ENCODE data around the gene RBM20. TPM values are rescaled to one million over a fixed set of nuclear protein-coding genes. Genes with fewer than 3 reads are reported as not detected.
"Not testable (repeated sequence)": the region's sequence is repeated elsewhere in the genome, so short reads cannot be mapped to it uniquely, and the experiment has no call there.

The RBM20 gene
- total and polyA plus RNA-seq, 5 donors from 2014 or later, result 0.15 to 0.72 TPM; not detected in 3

- Histone ChIP-seq H3K27me3 (ENCODE audit: control insufficient read depth, insufficient read depth, low read length) (peaks cover 22% of the 10 kb centered on the region), H3K36me3 (ENCODE audit: control insufficient read depth, insufficient read depth, low read length) (no peaks in the 10 kb centered on the region), H3K4me1 (ENCODE audit: control insufficient read depth, insufficient read depth, low read length, poor library complexity, severe bottlenecking) (peaks cover 7% of the 10 kb centered on the region), H3K4me3 (ENCODE audit: low read depth, low read length) (no peak overlapping the region), H3K27ac (ENCODE audit: insufficient read depth, low read length, poor library complexity, severe bottlenecking) (no peak overlapping the region), H3K9me3 (ENCODE audit: control insufficient read depth in 2 of 2, low read length in 2 of 2) (no peaks in the 10 kb centered on the region)
- Mint-ChIP-seq H3K27ac (no peak overlapping the region), H3K4me3 (no peak overlapping the region), H3K36me3 (no peaks in the 10 kb centered on the region), H3K9me3 (no peaks in the 10 kb centered on the region), H3K4me1 (peaks cover 1 to 22% (median 8%) of the 10 kb centered on the region in 4 donors), H3K27me3 (peaks cover 45% of the 10 kb centered on the region)
- ATAC-seq (ENCODE audit: low read depth in 2 of 2) (no peak), DNase-seq (no peak)
These were observed 6.5 kb upstream of the RBM20 start for GRCh38 chr10:110637558-110638053.

GRCh38 chr10:110638319-110638718 lies 5.8 kb upstream of the RBM20 start:
- ATAC-seq (ENCODE audit: low read depth in 2 of 2), result no peak
- Mint-ChIP-seq H3K27me3 (peaks cover 52% of the 10 kb centered on the region), H3K9me3 (peaks cover 0 to 4% (median 0%) of the 10 kb centered on the region in 7 donors)

GRCh38 chr10:110639046-110639445 lies 5.1 kb upstream of the RBM20 start:
- H3K9me3 ChIP-seq (ENCODE audit: control insufficient read depth in 2 of 2, low read length in 2 of 2); H3K4me3 ChIP-seq (ENCODE audit: low read depth, low read length); H3K4me3 Mint-ChIP-seq; ATAC-seq (ENCODE audit: low read depth in 2 of 2); DNase-seq; H3K36me3 ChIP-seq (ENCODE audit: control insufficient read depth, insufficient read depth, low read length); H3K9me3 Mint-ChIP-seq; H3K36me3 Mint-ChIP-seq; H3K27ac Mint-ChIP-seq; H3K27ac ChIP-seq (ENCODE audit: insufficient read depth, low read length, poor library complexity, severe bottlenecking): not testable (repeated sequence)
- peaks cover 54% of the 10 kb centered on the region for H3K27me3 Mint-ChIP-seq
- H3K4me1 ChIP-seq (ENCODE audit: control insufficient read depth, insufficient read depth, low read length, poor library complexity, severe bottlenecking), result peaks cover 21% of the 10 kb centered on the region
- peaks cover 4 to 31% (median 10%) of the 10 kb centered on the region in 4 donors for H3K4me1 Mint-ChIP-seq
- H3K27me3 ChIP-seq (ENCODE audit: control insufficient read depth, insufficient read depth, low read length), result peaks cover 27% of the 10 kb centered on the region

More at GRCh38 chr10:110638319-110638718, 5.8 kb upstream of the RBM20 start:
- Mint-ChIP-seq H3K4me1 (peaks cover 4 to 29% (median 10%) of the 10 kb centered on the region in 4 donors), H3K4me3 (no peak overlapping the region), H3K27ac (no peak overlapping the region), H3K36me3 (no peaks in the 10 kb centered on the region)
- Histone ChIP-seq H3K27me3 (ENCODE audit: control insufficient read depth, insufficient read depth, low read length) (peaks cover 27% of the 10 kb centered on the region), H3K9me3 (ENCODE audit: control insufficient read depth in 2 of 2, low read length in 2 of 2) (no peaks in the 10 kb centered on the region), H3K4me3 (ENCODE audit: low read depth, low read length) (no peak overlapping the region), H3K36me3 (ENCODE audit: control insufficient read depth, insufficient read depth, low read length) (no peaks in the 10 kb centered on the region), H3K4me1 (ENCODE audit: control insufficient read depth, insufficient read depth, low read length, poor library complexity, severe bottlenecking) (peaks cover 14% of the 10 kb centered on the region), H3K27ac (ENCODE audit: insufficient read depth, low read length, poor library complexity, severe bottlenecking) (no peak overlapping the region)
- DNase-seq, result no peak

GRCh38 chr10:110639858-110640257 lies 4.3 kb upstream of the RBM20 start:
- not testable (repeated sequence) for H3K4me3 ChIP-seq (ENCODE audit: low read depth, low read length); H3K9me3 ChIP-seq (ENCODE audit: control insufficient read depth in 2 of 2, low read length in 2 of 2); DNase-seq; H3K27ac ChIP-seq (ENCODE audit: insufficient read depth, low read length, poor library complexity, severe bottlenecking); H3K36me3 ChIP-seq (ENCODE audit: control insufficient read depth, insufficient read depth, low read length); H3K4me3 Mint-ChIP-seq; H3K9me3 Mint-ChIP-seq; H3K27ac Mint-ChIP-seq; ATAC-seq (ENCODE audit: low read depth in 2 of 2); H3K36me3 Mint-ChIP-seq
- Mint-ChIP-seq H3K27me3 (peaks cover 58% of the 10 kb centered on the region), H3K4me1 (peaks cover 4 to 35% (median 12%) of the 10 kb centered on the region in 4 donors)
- Histone ChIP-seq H3K27me3 (ENCODE audit: control insufficient read depth, insufficient read depth, low read length) (peaks cover 24% of the 10 kb centered on the region), H3K4me1 (ENCODE audit: control insufficient read depth, insufficient read depth, low read length, poor library complexity, severe bottlenecking) (peaks cover 28% of the 10 kb centered on the region)

GRCh38 chr10:110641256-110641655 lies 2.9 kb upstream of the RBM20 start:
- DNase-seq (peak in 2 of 3 donors; percentile 17 to 67), ATAC-seq (ENCODE audit: low read depth in 2 of 2) (peak; percentile 65 to 78)

GRCh38 chr10:110642204-110643034 lies 1.7 kb upstream of the RBM20 start:
- peak overlapping the region; percentile 82 to 93 (median 84) for H3K4me3 Mint-ChIP-seq
- no peak for DNase-seq
- peaks cover 43% of the 10 kb centered on the region for H3K27me3 ChIP-seq (ENCODE audit: control insufficient read depth, insufficient read depth, low read length)
- no peak overlapping the region for H3K4me3 ChIP-seq (ENCODE audit: low read depth, low read length)
- peaks cover 4 to 39% (median 16%) of the 10 kb centered on the region in 4 donors for H3K4me1 Mint-ChIP-seq
- no peak overlapping the region for H3K27ac ChIP-seq (ENCODE audit: insufficient read depth, low read length, poor library complexity, severe bottlenecking)
- no peaks in the 10 kb centered on the region for H3K36me3 ChIP-seq (ENCODE audit: control insufficient read depth, insufficient read depth, low read length)
- no peaks in the 10 kb centered on the region for H3K36me3 Mint-ChIP-seq
- peaks cover 68% of the 10 kb centered on the region for H3K27me3 Mint-ChIP-seq
- H3K9me3 Mint-ChIP-seq, result peaks cover 0 to 4% (median 0%) of the 10 kb centered on the region in 7 donors
- H3K9me3 ChIP-seq (ENCODE audit: control insufficient read depth in 2 of 2, low read length in 2 of 2), result no peaks in the 10 kb centered on the region
- no peak for ATAC-seq (ENCODE audit: low read depth in 2 of 2)
- H3K27ac Mint-ChIP-seq, result peak overlapping the region in 1 of 3 donors; percentile 33
- peaks cover 28% of the 10 kb centered on the region for H3K4me1 ChIP-seq (ENCODE audit: control insufficient read depth, insufficient read depth, low read length, poor library complexity, severe bottlenecking)

More at GRCh38 chr10:110641256-110641655, 2.9 kb upstream of the RBM20 start:
- Mint-ChIP-seq H3K4me1 (peaks cover 4 to 39% (median 16%) of the 10 kb centered on the region in 4 donors), H3K27me3 (peaks cover 62% of the 10 kb centered on the region), H3K36me3 (no peaks in the 10 kb centered on the region), H3K9me3 (peaks cover 0 to 4% (median 0%) of the 10 kb centered on the region in 7 donors), H3K27ac (no peak overlapping the region), H3K4me3 (peak overlapping the region in 2 of 4 donors; percentile 0 to 48)
- H3K27ac ChIP-seq (ENCODE audit: insufficient read depth, low read length, poor library complexity, severe bottlenecking), result no peak overlapping the region
- H3K36me3 ChIP-seq (ENCODE audit: control insufficient read depth, insufficient read depth, low read length), result no peaks in the 10 kb centered on the region
- no peak overlapping the region for H3K4me3 ChIP-seq (ENCODE audit: low read depth, low read length)
- H3K9me3 ChIP-seq (ENCODE audit: control insufficient read depth in 2 of 2, low read length in 2 of 2), result no peaks in the 10 kb centered on the region
- H3K4me1 ChIP-seq (ENCODE audit: control insufficient read depth, insufficient read depth, low read length, poor library complexity, severe bottlenecking), result peaks cover 28% of the 10 kb centered on the region
- H3K27me3 ChIP-seq (ENCODE audit: control insufficient read depth, insufficient read depth, low read length), result peaks cover 32% of the 10 kb centered on the region

GRCh38 chr10:110643035-110643652 lies 992 bp upstream of the RBM20 start:
- DNase-seq (peak in 1 of 3 donors; percentile 8), ATAC-seq (ENCODE audit: low read depth in 2 of 2) (no peak)
- no peaks in the 10 kb centered on the region for H3K36me3 Mint-ChIP-seq
- peaks cover 4 to 39% (median 16%) of the 10 kb centered on the region in 4 donors for H3K4me1 Mint-ChIP-seq
- peaks cover 0 to 4% (median 0%) of the 10 kb centered on the region in 7 donors for H3K9me3 Mint-ChIP-seq
- Histone ChIP-seq H3K9me3 (ENCODE audit: control insufficient read depth in 2 of 2, low read length in 2 of 2) (no peaks in the 10 kb centered on the region), H3K27me3 (ENCODE audit: control insufficient read depth, insufficient read depth, low read length) (peaks cover 45% of the 10 kb centered on the region), H3K27ac (ENCODE audit: insufficient read depth, low read length, poor library complexity, severe bottlenecking) (no peak overlapping the region), H3K4me1 (ENCODE audit: control insufficient read depth, insufficient read depth, low read length, poor library complexity, severe bottlenecking) (peaks cover 28% of the 10 kb centered on the region), H3K4me3 (ENCODE audit: low read depth, low read length) (peak overlapping the region; percentile 41), H3K36me3 (ENCODE audit: control insufficient read depth, insufficient read depth, low read length) (no peaks in the 10 kb centered on the region)
- H3K4me3 Mint-ChIP-seq, result peak overlapping the region; percentile 52 to 85 (median 82)
- H3K27ac Mint-ChIP-seq, result no peak overlapping the region
- peaks cover 70% of the 10 kb centered on the region for H3K27me3 Mint-ChIP-seq

Data from CD4-positive, CD25-positive, alpha-beta regulatory T cell (primary cell).